Stimulated activated CD4-positive, alpha-beta T cell treated with anti-CD3 and anti-CD28 coated beads, Interleukin-1b, Interleukin-23, amount 100 ng/mL, for 1 hour (primary cell): ENCODE measurements around the gene PDLIM3.
"Not testable (repeated sequence)": the region's sequence is repeated elsewhere in the genome, so short reads cannot be mapped to it uniquely, and the experiment has no call there.

Source experiments
- DNase-seq, 2 donors: peaks; one replicate each; pipeline ENCODE4 v3.0.0-alpha.2; 2020; ENCODE audit warnings: low read depth in 2 of 2

Gene PDLIM3

GRCh38 chr4:185520119-185520518 is 15.2 kb downstream of the PDLIM3 start:
- no peak for DNase-seq

GRCh38 chr4:185518494-185518893 is 16.8 kb downstream of the PDLIM3 start:
- DNase-seq: no peak

GRCh38 chr4:185518069-185518468 is 17.2 kb downstream of the PDLIM3 start:
- no peak for DNase-seq

GRCh38 chr4:185515248-185515647 is 20.1 kb downstream of the PDLIM3 start:
- no peak for DNase-seq

GRCh38 chr4:185514182-185514697 is 21.1 kb downstream of the PDLIM3 start:
- DNase-seq: no peak

GRCh38 chr4:185513489-185514181 is 21.7 kb downstream of the PDLIM3 start:
- no peak for DNase-seq

GRCh38 chr4:185512516-185512915 is 22.8 kb downstream of the PDLIM3 start:
- no peak for DNase-seq

- not testable (repeated sequence) for DNase-seq
Measured at GRCh38 chr4:185511243-185511642, 24.1 kb downstream of the PDLIM3 start.

- no peak for DNase-seq
Measured at GRCh38 chr4:185510806-185511205, 24.5 kb downstream of the PDLIM3 start.

GRCh38 chr4:185508181-185508580 is 27.1 kb downstream of the PDLIM3 start:
- no peak for DNase-seq

GRCh38 chr4:185506422-185506821 is 28.9 kb downstream of the PDLIM3 start:
- no peak for DNase-seq

GRCh38 chr4:185504098-185505047 is 30.9 kb downstream of the PDLIM3 start:
- no peak for DNase-seq

GRCh38 chr4:185502386-185502785 is 32.9 kb downstream of the PDLIM3 start:
- DNase-seq: no peak

GRCh38 chr4:185500576-185500975 is 34.7 kb downstream of the PDLIM3 start:
- no peak for DNase-seq

GRCh38 chr4:185500035-185500434 is 35.3 kb downstream of the PDLIM3 start:
- DNase-seq: no peak

GRCh38 chr4:185488650-185489049 is 46.7 kb downstream of the PDLIM3 start:
- no peak for DNase-seq

- no peak for DNase-seq
Measured at GRCh38 chr4:185481401-185481800, 53.9 kb downstream of the PDLIM3 start.

- DNase-seq: no peak
Measured at GRCh38 chr4:185480016-185480732, 55.1 kb downstream of the PDLIM3 start.

GRCh38 chr4:185479507-185479971 is 55.8 kb downstream of the PDLIM3 start:
- DNase-seq: no peak

GRCh38 chr4:185473247-185473646 is 62.1 kb downstream of the PDLIM3 start:
- DNase-seq: no peak

- DNase-seq: no peak
Measured at GRCh38 chr4:185472103-185472542, 63.2 kb downstream of the PDLIM3 start.
